ENCODE data around the gene ZNF581.

ZNF581 gene

DNA sequence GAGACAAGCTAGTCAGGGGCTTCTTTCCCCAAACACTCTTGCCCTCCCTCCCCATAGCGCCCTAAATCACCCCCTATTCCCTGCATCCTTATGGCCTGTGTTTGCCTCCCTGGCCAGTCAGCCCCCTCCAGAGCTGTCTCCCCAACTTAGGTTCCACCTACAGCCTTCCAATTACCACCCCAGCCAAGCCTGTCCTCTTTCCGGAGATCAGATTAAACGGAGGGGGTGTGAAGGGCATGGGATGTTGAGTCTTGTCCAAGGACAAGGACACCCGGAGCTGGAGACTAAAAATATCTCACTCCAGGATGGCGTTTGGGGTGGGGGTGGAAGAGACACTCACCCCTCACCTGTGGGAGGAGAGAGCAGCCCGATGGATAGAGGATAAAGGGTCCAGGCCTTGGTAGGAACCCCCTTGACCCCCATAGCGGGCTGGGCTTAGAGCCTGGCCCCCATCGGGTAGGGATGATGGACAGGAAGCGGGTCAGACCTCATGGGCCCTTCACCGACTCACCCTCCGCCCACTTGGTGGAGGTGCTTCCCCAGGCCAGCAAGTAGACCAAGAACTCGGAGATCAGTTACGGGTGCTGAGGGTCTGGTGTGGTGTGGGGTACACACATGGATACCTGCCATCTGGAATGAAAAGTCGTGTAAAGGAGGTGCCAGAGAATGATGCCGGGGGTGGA lies 32.0 kb upstream of the ZNF581 start:
- DNase-seq (ENCODE audit: low read depth), result no peak

DNA sequence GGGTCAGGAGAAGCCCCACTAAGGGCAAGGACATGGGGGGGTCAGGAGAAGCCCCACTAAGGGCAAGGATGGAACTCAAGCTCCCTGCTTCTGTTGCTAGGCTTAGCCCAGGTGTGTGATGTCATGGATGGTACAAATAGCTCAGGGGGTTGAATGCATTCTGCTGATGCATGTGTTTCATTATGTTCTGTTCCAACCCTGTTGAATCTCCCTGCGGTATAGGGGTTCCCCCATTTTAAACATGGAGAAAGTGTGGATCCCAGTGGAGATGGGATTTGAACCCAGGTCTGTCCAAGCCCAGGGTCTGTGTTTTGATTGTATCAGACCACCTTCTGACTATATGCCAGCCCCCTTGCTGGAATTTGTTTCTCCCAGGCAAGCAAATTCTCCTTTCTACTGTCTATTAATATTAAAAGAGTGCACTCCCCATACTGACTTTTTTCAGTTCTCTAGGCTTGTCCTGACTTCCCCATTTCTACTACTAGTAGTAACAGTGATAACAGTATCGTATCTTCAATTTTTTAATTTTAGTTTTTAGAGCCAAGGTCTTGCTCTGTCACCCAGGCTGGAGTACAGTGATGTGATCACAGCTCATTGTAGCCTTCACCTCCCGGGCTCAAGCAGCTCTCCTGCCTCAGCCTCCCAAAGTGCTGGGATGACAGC lies 31.3 kb upstream of the ZNF581 start:
- DNase-seq (ENCODE audit: low read depth), result no peak

DNA sequence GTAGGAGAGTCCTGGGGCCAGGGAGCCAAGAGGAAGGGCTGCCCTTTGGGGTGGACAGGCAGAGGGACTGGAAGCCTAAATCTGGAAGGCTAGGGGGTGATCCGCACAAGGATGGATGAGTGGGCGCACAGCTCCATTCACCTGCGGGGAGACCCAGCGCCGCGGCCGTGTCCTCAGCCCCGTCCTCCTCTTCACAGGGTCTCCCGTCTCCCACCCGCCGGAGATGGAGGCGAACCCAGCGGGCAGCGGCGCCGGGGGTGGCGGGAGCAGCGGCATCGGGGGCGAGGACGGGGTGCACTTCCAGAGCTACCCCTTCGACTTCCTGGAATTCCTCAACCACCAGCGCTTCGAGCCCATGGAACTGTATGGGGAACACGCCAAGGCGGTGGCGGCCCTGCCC lies 30.1 kb upstream of the ZNF581 start:
- DNase-seq (ENCODE audit: low read depth), result no peak

DNA sequence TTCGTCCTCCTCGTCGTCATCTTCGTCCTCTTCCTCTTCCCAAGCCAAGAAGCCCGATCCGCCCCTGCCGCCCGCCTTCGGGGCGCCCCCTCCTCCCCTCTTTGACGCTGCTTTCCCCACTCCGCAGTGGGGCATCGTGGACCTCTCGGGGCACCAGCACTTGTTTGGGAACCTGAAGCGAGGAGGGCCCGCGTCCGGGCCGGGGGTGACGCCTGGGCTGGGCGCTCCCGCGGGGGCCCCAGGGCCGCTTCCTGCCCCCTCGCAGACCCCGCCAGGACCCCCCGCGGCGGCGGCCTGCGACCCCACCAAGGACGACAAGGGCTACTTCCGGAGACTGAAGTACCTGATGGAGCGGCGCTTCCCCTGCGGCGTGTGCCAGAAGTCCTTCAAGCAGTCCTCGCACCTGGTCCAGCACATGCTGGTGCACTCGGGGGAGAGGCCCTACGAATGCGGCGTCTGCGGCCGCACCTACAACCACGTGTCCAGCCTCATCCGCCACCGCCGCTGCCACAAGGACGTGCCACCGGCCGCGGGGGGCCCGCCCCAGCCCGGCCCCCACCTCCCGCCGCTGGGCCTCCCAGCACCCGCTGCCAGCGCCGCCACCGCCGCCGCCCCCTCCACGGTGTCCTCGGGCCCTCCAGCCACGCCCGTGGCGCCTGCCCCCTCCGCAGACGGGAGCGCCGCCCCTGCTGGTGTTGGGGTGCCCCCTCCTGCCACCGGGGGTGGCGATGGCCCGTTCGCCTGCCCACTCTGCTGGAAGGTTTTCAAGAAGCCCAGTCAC lies 29.3 kb upstream of the ZNF581 start:
- no peak for DNase-seq (ENCODE audit: low read depth)

DNA sequence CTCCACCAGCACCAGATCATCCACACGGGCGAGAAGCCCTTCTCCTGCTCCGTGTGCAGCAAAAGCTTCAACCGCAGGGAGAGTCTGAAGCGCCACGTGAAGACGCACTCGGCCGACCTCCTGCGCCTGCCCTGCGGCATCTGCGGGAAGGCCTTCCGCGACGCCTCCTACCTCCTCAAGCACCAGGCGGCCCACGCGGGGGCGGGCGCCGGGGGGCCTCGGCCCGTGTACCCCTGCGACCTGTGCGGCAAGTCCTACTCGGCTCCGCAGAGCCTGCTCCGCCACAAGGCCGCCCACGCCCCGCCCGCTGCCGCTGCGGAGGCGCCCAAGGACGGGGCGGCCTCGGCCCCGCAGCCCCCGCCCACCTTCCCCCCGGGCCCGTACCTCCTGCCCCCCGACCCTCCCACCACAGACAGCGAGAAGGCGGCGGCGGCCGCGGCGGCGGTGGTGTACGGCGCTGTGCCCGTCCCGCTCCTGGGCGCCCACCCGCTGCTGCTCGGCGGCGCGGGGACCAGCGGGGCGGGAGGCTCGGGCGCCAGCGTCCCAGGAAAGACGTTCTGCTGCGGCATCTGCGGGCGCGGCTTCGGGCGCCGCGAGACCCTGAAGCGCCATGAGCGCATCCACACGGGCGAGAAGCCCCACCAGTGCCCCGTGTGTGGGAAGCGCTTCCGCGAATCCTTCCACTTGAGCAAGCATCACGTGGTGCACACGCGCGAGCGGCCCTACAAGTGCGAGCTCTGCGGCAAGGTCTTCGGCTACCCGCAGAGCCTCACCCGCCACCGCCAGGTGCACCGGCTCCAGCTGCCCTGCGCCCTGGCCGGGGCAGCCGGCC lies 28.5 kb upstream of the ZNF581 start:
- no peak for DNase-seq (ENCODE audit: low read depth)

DNA sequence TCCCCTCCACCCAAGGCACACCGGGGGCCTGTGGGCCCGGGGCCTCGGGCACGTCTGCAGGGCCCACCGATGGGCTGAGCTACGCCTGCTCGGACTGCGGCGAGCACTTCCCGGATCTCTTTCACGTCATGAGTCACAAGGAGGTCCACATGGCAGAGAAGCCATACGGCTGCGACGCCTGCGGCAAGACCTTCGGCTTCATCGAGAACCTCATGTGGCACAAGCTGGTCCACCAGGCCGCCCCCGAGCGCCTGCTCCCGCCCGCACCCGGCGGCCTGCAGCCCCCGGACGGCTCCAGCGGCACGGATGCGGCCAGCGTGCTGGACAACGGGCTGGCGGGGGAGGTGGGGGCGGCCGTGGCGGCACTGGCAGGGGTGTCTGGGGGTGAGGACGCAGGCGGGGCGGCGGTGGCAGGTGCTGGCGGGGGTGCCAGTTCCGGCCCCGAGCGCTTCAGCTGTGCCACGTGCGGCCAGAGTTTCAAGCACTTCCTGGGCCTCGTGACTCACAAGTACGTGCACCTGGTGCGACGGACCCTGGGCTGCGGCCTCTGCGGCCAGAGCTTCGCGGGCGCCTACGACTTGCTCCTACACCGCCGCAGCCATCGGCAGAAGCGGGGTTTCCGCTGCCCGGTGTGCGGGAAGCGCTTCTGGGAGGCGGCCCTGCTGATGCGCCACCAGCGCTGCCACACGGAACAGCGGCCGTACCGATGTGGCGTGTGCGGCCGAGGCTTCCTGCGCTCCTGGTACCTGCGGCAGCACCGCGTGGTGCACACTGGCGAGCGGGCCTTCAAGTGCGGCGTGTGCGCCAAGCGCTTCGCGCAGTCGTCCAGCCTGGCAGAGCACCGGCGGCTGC lies 27.7 kb upstream of the ZNF581 start:
- DNase-seq (ENCODE audit: low read depth), result no peak

DNA sequence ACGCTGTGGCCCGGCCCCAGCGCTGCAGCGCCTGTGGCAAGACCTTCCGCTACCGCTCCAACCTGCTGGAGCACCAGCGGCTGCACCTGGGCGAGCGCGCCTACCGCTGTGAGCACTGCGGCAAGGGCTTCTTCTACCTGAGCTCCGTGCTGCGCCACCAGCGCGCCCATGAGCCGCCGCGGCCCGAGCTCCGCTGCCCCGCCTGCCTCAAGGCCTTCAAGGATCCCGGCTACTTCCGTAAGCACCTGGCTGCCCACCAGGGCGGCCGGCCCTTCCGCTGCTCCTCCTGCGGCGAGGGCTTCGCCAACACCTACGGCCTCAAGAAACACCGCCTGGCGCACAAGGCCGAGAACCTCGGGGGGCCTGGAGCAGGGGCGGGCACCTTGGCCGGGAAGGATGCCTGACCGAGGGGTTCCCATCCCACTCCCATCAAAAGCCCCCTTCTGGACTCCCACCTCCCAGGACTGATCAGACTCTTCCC lies 27.0 kb upstream of the ZNF581 start:
- DNase-seq (ENCODE audit: low read depth), result no peak

DNA sequence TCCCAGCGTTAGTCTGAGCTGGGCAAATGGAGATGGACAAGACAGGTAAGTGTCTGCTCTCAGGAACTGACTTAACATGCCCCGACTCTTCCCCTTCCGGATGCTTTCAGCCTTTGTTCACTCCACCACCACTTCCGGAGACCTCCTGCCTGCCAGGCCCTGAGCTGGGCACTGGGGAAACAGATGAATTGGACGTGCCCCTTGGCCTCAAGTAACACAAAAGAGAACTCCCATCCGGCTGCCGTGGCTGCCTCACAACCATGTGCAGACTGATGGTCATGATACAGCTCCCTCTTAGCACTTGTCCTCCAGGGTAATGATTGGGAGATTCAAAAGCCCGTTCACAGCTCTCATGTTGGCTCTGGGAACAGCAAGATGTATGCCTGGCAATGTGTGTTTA lies 26.0 kb upstream of the ZNF581 start:
- DNase-seq (ENCODE audit: low read depth), result no peak

DNA sequence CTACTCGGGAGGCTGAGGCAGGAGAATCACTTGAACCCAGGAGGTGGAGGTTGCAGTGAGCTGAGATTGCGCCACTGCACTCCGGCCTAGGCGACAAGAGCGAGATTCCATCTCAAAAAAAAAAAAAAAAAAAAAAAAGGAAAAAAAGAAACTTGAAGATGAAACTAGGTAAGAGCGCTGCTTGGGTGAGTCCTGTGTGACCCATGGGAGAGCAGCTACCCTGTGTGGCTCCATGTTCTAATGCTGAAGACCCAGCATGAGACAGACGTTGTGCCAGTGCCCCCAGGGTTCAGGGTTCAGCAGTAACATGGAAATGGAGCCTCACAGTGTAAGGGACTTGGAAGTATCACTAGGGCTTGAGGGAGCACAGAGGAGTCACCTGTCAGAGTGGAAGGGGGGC lies 25.0 kb upstream of the ZNF581 start:
- DNase-seq (ENCODE audit: low read depth), result no peak

DNA sequence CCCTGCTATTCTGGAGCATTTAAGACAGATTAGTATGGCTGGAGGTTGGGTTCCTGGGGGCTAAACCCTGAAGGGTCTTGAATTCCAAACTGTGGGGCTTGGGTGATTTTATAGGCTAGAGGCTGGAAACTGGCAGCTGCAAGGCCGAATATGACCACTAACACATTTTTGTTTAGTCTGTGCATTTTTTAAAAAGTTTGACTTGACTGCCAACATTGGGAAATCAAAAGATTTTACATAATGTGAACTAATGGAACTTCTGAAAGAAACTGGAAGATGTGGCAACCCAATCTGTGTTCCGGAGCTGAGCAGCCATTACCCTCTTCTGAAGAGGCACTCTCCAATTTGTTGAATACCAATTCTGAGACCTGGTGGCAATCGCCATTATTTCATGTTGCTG lies 24.2 kb upstream of the ZNF581 start:
- no peak for DNase-seq (ENCODE audit: low read depth)

DNA sequence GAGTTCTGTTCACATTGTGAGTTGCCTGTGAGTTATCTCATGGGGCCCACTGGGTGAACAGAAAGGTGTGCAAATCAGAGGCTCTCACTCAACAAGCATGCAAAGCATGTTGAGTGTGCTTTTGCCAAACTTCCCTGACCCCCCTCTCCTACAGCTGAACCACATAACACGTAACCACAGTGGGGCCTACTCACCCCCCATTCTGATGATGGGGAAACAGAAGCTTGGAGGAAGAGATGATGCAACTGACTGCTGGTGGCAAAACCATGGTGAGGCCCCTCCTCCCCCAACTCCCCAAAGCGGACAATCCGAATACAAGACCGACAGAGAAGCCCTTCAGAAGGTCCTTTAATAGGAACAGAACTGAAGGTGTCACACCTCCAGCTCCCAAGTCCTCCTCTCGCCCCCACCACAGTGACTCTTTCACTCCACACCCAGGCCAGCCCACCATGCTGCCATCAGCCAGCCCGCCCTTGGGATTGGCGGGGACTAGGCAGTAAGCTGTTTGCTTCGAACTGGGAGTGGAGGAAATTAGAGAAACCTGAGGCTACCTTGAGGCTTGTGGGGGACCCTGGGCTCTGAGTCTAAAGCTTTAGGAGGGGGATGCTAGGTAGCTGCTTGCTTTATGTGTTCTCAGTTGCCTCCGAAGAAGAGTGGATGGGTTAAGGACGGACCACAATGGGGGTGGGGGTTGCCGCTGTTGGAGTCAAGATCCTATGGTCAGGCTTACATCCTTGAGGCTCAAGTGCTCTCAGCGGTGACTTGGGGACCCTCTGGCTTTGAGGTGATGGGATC lies 22.8 kb upstream of the ZNF581 start:
- DNase-seq (ENCODE audit: low read depth), result no peak

DNA sequence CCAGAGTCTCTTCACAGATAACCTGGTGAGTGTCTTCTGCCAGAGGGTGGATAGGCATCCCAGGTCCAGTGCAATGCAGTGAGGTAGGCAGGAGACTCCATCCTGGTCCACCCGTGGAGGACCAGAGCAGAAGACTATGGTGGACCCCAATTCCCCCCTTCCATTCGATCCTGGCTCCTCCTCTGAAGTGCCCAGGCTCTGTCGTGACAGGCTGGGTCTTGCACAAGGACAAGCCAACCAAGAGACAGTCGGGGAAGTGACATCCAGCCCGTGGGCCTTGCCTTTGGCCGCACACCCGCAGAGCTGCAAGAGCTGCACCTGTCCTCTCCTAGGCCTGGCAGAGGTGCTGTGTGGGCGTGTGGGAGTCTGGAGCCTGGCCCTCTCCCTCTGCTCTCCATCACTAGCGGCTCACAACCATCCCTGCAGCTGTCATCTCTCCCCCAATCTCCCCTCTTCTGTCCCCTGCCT lies 22.2 kb upstream of the ZNF581 start:
- no peak for DNase-seq (ENCODE audit: low read depth)

DNA sequence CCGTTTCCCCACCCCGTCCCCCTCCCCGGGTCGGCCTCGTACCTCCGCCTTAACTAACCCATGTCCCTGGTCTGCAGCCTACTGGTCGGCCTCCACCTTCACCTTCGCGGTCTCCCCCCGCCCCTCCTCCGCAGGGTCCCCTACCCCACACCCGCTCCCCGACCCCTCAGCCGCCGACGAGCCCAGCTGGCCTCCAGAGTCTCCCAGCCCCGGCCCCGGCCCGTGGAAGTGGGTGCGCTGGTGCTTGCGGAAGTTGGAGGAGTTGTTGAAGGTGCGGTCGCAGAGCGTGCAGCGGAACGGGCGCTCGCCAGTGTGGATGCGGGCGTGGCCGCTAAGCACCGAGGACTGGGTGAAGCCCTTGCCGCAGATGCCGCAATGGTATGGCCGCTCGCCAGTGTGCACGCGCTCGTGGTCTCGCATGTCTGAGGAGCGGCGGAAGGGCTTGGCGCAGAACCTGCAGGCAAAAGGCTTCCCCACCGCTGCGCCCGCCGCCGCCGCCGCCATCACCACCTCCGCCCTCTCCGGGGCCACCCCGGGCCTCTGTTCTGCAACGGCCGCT lies 21.7 kb upstream of the ZNF581 start:
- no peak for DNase-seq (ENCODE audit: low read depth)

DNA sequence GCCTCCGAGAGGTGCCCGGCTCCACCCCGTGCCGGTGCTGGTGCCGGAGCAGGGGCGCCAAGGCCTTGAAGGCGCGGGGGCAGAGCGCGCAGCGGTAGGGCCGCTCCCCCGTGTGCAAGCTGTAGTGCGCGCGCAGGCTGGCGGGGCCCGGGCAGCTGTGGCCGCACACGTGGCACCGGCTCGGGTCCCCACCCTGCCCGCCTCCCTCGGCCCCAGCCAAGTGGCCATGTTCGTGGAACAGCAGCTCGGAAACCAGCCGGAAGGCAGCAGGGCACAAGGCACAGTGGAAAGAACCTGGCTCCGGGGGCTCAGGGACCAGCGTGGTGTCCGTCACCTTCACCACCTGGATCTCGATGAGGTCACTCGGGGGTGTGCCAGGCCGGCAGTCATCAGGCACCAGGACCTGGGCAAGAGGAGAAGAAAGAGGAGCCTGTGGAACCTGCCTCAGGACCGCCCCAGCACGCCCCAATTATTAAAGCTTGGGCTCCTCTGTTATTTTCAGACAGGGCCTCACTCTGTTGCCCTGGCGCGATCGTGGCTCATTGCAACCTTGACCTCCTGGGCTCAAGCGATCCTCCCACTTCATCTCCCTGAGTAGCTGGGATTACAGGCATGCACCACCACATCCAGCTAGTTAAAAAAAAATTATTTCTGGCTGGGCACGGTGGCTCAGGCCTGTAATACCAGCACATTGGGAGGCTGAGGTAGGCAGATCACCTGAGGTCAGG lies 21.0 kb upstream of the ZNF581 start:
- no peak for DNase-seq (ENCODE audit: low read depth)

DNA sequence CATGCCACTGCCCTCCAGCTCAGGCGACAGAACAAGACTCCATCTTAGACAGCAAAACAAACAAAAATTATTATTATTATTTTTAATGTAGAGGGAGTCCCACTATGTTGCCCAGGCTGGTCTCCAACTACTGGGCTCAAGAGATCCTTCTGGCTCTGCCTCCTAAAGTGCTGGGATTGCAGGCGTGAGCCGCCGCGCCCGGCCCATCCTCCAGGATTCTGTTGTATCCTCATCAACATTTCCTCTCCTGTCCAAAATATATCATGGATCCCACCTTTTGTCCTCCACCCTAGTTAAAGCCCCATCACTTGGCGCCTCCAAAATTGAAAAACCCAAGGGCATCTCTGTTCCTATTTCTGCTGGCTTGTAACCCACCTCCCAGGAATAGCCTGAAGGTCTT lies 20.3 kb upstream of the ZNF581 start:
- no peak for DNase-seq (ENCODE audit: low read depth)

DNA sequence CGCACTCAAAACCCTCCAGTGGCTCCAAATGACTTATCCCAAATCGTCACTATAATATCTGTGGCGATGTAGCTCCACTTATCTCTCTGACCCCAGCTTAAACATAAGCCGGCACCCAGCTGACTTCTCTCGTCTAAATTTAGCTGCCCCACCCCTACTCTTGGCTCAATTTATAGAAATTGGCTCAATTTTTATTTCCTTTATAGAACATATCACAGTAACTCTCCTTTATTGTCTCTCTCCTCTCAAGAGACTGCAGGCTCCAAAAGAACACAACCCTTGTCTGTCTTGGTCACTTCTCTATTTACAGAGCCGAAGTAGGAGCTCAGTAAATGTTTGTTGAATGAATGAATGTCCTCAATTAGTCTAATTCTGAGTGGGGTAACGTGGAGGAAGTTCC lies 19.9 kb upstream of the ZNF581 start:
- DNase-seq (ENCODE audit: low read depth), result no peak

DNA sequence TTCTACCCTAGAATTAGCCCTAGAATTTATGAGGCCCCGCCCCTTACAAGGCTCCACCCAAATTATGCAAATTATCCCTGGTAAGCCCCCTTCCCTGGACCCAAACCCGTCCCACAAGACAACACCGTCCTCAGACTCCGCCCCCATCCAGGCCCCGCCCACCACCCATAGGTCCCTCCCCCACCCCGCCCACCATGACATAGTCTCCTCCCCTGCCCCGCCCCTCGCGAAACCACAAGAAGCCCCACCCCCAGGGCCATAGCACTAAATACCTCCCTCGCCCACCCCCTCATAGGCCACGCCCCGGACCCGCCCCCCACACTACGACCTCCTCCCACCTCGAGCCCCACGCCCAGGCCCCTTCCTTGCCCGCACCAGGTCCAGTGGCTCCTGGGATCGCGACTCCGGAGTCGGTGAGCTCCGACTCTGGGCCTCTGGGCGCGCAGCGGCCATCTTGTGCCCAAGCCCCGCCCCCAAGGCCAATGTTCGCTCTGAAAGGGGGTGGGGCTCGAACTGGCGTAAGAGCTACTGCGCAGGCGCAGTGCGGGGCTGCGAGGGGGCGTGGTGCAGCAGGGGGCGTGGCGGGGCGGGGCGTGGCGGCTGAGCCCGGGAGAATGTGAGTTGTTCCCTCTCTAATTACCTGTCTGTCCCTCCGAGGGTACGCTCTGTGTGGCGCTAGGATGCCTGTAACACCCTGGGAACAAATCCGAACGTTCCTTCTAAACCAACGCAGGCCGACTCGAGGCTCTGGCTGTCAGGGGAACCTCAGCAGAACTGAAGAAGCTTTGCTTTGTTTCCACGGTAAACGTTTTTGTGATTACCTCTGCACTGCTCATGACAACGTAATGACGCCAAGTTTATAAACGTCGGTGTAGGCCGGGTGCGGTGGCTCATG lies 19.1 kb upstream of the ZNF581 start, which contains the start of gene ZNF784:
ZNF784 (minus strand) TSS at position 458 of the 895 bp plus-strand sequence; CDS start at position 453, 5 bp downstream.
- peak; percentile 89 for DNase-seq (ENCODE audit: low read depth)

DNA sequence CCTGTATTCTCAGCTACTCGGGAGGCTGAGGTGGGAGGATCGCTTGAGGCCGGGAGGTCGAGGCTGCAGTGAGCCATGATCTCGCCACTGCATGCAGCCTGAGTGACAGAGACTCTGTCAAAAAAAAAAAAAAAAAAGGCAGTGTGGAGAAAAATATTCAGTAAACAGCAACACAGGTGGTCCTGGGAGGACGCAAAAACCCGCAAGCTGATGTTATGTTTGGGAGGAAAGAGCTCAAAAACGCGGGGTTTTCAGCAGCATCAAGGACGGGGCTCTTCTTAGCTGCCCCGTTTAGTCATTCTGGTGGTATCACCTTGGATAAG lies 18.5 kb upstream of the ZNF581 start:
- no peak for DNase-seq (ENCODE audit: low read depth)

All from fibroblast of the conjunctiva (primary cell).